ENCODE results near the gene CYP11A1.
"Not testable (repeated sequence)": the region's sequence is repeated elsewhere in the genome, so short reads cannot be mapped to it uniquely, and the experiment has no call there.

CYP11A1 gene

GRCh38 chr15:74376226-74376625 is 8.8 kb upstream of the CYP11A1 start:
- in situ Hi-C loops (cut with HindIII; ENCODE audit: low sequenced_read_pairs): loop anchor here (5.0 kb wide), 2 partner anchors 66 to 121 kb away; no protein-coding TSS in a partner anchor

DNA sequence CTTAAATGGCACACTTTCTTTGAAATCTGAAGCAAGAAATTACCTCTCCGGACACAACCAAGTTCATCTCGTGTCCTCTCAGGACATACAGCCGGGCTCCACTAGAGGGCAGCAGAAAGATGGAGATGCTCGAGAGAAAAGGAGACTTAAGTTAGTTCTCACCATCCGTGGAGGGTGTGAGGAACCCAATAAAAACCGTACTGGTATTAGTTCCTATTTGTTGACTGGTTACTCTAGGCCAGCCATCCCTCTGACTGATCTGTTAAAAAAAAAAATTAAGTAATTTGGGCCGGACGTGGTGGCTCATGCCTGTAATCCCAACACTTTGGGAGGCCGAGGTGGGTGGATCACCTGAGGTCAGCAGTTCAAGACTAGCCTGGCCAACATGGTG is 7.9 kb upstream of the CYP11A1 start:
- in situ Hi-C loops (cut with HindIII; ENCODE audit: low sequenced_read_pairs): loop anchor here (5.0 kb wide), 2 partner anchors 67 to 122 kb away; no protein-coding TSS in a partner anchor

DNA sequence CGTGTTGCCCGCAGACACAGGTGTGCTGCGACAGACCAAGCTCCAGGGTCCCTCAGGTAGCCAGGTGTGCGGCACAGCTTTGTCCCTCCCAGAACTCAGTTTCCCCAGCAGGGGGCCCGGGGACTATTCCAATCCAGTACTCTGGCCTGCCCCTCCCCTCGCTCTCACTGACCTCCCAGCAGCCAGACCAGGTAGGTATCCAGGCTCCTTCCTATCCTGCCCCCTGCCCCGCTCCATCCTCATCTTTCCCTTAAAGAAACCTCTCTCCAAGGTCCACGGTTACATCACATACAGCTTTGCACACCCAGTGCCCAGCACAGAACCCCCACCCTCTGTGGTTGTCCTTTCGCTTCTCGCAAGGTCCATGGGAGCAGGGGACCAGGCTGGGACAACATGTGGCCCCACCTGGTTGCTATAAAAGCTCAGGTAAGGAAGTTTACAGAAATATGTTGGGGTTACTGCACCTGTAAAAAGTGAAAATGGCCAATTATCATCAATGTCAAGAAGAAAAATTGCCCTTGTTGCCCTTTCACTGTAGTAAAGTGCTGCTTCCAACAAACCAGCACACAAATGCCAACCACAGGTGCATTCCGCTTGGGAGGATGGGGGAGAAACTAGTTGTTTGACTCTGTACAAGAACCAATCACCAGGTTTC is 7.3 kb upstream of the CYP11A1 start:
- in situ Hi-C loops (cut with HindIII; ENCODE audit: low sequenced_read_pairs): loop anchor here (5.0 kb wide), 5 partner anchors 68 to 383 kb away; no protein-coding TSS in a partner anchor

- in situ Hi-C loops (cut with HindIII; ENCODE audit: low sequenced_read_pairs): loop anchor here (5.0 kb wide), 3 partner anchors 178 to 383 kb away; no protein-coding TSS in a partner anchor
Observed at GRCh38 chr15:74373731-74374647, 6.5 kb upstream of the CYP11A1 start.

GRCh38 chr15:74373056-74373650 is 5.7 kb upstream of the CYP11A1 start:
- in situ Hi-C loops (cut with HindIII; ENCODE audit: low sequenced_read_pairs): loop anchor here (5.0 kb wide), 3 partner anchors 179 to 384 kb away; no protein-coding TSS in a partner anchor

DNA sequence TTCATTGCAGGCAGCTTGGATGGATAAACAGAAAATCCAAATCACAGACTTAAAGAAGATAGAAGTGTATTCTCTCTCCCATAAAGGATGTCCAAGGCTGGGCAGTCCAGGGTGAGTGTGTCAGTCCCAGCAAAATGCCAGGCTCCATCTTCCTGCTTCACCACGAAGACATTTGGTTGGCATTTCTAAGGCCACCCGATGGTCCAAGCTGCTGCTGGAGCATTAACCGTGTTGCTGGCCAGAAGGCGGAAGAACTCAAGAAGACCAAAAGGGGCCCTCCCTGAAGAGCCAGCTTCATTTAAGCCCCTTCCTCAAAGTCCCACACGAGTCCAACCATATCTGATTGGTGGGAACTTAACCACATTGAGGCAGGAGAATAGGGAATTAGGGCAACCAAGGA is 3.0 kb upstream of the CYP11A1 start:
- in situ Hi-C loops (cut with HindIII; ENCODE audit: low sequenced_read_pairs): loop anchor here (5.0 kb wide), 3 partner anchors 182 to 387 kb away; no protein-coding TSS in a partner anchor

DNA sequence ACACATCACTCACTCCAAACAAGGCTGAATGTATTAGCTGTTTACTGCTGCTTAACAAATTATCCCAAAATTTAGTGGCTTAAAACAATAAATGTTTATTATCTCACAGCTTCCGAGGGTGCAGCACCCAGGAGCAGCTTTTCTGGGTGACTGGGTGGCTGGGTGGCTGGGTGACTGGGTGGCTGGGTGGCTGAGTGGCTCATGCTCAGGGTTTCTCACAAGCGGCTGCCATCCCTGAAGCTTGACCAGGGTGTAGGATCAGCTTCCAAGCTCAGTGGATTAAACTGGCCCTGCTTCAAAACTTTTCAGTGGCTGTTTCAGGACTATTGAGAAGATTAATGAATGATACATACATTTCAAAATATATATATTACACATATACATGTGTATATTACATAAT is 2.3 kb upstream of the CYP11A1 start:
- in situ Hi-C loops (cut with HindIII; ENCODE audit: low sequenced_read_pairs): loop anchor here (5.0 kb wide), 3 partner anchors 183 to 388 kb away; no protein-coding TSS in a partner anchor

DNA sequence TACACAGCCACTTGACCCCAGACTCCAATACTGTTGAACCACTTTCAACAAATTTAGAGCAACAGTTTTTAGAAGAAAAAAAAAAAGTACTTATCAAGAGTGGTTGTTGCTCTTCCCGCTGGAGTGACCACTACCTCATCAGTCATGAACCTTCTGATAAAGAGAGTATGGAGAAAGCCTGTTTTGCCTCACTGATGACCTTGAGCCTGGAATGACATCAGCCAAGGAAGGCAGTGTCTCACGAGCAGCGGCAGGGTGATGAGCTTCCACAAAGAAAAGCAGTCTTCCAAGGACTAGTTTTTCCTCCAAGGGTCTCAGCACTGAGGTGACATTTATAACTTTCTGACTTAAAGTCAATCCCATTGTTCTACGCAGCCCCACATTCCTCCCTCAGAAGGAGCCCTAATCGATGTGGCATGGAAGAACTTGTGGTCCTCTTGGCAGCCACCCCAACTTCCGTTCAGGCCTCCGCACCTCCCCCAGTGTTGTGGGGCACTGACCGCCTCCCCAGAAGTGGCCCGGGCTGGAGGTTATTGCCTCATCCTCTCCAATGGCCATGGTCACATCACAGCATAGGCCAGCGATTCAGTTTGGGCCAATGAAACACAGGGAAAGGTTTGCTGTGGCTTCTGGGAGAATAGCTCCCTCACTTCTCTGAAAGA is 1.8 kb upstream of the CYP11A1 start:
- in situ Hi-C loops (cut with HindIII; ENCODE audit: low sequenced_read_pairs): no loop called here

DNA sequence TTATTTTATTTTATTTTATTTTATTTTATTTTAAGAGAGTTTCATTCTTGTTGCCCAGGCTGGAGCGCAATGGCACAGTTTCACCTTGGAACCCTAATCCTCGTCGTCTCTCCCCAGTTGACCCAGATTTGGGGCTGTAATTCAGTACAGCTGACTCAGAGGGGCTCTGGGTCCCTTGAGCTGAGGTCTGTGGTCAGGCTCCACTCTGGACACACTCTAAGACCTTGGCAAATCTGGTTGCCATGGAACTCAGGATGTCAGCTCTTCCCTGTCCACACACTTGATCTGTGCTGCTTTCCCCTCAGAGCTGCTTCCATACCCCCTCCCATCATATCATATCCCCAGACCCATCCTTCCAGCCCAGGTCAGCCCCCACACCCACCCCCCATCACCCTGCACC is 675 bp upstream of the CYP11A1 start:
- in situ Hi-C loops (cut with HindIII; ENCODE audit: low sequenced_read_pairs): no loop called here

- in situ Hi-C loops (cut with HindIII; ENCODE audit: low sequenced_read_pairs): no loop called here
Observed at GRCh38 chr15:74365598-74366445, 1.6 kb downstream of the CYP11A1 start.

DNA sequence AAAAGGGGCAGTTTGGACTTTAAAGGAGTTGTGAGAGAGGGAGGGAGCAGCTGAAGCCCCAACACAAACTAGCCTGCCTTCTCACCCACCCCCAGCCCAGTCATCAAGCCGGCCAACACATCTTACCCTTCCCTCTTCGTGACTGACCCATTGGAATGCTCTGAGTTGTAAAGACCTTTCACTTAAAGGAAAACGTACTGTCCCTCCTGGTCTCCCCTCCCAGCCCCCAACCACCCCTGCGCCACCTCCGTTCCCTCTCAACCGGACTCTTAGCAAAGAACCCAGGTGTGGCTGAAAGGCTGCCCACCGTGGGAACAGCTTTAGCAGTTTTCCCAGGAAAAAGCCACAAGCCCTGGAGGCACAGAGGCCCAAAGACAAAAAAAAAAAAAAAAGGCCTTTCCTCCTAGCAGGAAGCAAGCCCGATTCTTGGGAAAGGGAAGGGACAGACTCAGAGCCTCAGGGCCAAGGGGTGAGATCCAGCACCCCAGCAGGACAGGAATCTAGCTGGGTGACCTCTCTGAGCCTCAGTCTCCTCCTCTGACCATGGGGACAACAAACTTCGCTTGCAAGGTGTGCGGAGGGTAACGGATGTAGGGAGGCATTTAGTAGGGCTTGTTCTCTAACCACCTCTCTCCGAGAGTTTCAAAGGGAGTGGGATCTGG is 2.4 kb downstream of the CYP11A1 start:
- in situ Hi-C loops (cut with HindIII; ENCODE audit: low sequenced_read_pairs): loop anchor here (5.0 kb wide), 1 partner anchor 48 kb away; no protein-coding TSS in a partner anchor

DNA sequence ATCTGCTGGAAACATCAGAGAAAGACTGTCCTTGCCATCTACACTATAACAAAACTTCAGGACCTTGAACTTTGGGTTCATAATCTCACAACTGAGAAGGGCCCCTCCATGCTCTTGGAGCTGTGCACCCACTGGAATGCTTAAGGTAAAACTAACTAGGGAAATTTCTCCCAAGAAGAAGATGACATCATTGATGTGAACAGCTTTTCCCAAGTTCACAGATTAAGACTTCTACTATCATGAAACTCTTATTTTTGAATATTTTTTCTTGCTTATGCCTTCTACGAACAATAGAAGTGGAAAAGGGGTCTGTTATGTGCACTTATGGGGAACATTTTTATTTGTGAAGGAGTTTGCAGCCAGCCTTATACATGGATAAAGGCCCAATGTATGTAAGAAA is 5.0 kb downstream of the CYP11A1 start:
- in situ Hi-C loops (cut with HindIII; ENCODE audit: low sequenced_read_pairs): loop anchor here (5.0 kb wide), 1 partner anchor 45 kb away; no protein-coding TSS in a partner anchor

DNA sequence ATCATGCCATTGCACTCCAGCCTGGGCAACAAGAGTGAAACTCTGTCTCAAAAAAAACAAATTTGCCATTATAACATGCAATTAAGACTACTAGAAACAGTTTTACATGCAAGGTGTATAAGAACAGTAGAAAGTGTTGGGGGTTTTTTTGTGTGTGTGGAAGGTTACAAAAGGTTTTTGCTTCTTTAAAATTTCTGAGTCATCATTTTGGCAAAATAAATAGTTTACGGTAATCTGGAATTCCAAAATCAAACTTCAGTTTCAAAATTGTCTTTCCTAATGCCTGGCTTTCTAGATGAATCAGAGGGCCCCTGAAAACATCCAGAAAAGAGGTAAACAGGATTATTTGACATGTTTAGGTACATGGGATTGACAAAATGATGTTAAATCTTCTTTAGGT is 6.6 kb downstream of the CYP11A1 start:
- in situ Hi-C loops (cut with HindIII; ENCODE audit: low sequenced_read_pairs): loop anchor here (5.0 kb wide), 1 partner anchor 44 kb away; no protein-coding TSS in a partner anchor

DNA sequence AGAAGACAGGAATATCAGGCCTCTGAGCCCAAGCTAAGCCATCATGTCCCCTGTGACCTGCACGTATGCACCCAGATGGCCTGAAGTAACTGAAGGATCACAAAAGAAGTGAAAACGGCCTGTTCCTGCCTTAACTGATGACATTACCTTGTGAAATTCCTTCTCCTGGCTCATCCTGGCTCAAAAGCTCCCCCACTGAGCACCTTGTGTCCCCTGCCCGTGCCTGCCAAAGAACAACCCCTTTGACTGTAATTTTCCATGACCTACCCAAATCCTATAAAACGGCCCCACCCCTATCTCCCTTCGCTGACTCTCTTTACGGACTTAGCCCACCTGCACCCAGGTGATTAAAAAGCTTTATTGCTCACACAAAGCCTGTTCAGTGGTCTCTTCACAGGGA is 8.1 kb downstream of the CYP11A1 start:
- in situ Hi-C loops (cut with HindIII; ENCODE audit: low sequenced_read_pairs): not testable (repeated sequence)

- in situ Hi-C loops (cut with HindIII; ENCODE audit: low sequenced_read_pairs): not testable (repeated sequence)
Observed at GRCh38 chr15:74357514-74357913, 9.9 kb downstream of the CYP11A1 start.

- in situ Hi-C loops (cut with HindIII; ENCODE audit: low sequenced_read_pairs): not testable (repeated sequence)
Observed at GRCh38 chr15:74356050-74356449, 11.4 kb downstream of the CYP11A1 start.

DNA sequence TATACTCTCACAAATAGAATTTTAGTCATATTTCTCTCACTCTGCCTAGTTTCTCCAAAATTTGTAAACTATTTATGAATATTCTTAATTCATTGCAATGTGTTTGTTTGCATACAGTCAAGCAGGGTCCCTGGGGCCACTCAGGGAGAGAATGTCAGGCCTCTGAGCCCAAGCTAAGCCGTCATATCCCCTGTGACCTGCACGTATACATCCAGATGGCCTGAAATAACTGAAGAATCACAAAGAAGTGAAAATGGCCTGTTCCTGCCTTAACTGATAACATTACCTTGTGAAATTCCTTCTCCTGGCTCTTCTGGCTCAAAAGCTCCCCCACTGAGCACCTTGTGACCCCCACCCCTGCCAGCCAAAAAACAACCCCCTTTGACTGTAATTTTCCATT is 13.5 kb downstream of the CYP11A1 start:
- in situ Hi-C loops (cut with HindIII; ENCODE audit: low sequenced_read_pairs): not testable (repeated sequence)

GRCh38 chr15:74352393-74352910 is 15.0 kb downstream of the CYP11A1 start:
- in situ Hi-C loops (cut with HindIII; ENCODE audit: low sequenced_read_pairs): no loop called here

DNA sequence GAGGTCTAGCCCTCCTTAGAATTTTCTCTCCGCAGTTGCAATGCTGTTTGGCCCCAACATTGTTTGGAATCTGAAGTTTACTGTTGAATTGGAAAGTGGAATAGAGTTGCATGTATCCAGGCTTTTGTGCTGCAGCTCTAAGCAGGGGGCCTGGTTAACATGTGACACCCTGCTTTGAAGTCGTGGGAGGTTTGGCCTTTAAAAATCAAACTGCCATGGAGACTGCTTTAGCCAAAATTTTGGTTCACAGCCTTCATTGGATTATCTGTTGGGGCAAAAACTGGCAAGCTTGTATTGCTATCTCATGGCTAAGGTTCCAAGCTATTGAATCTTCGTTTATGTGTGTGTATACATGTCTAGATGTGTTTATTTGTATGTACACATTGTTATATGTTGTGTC is 15.8 kb downstream of the CYP11A1 start:
- in situ Hi-C loops (cut with HindIII; ENCODE audit: low sequenced_read_pairs): no loop called here

Data from endothelial cell of hepatic sinusoid (primary cell).